Bronchial epithelial cell (primary cell): Measurements from ENCODE around the gene ZC2HC1B. TPM values are rescaled to one million over a fixed set of nuclear protein-coding genes. Genes with fewer than 3 reads are reported as not detected.

Source experiments
- DNase-seq: peaks from one replicate; pipeline ENCODE4 v3.0.0-alpha.2; 2010; ENCODE audit warnings: low read depth
- FAIRE-seq: peaks from 2 replicates; lab custom pipeline; 2011; peaks lifted over from hg19 to GRCh38; lab: Jason Lieb, UNC
- H3K27me3 ChIP-seq: 2 replicates; pipeline ENCODE4 v1.5.1; 2011; ENCODE audit warnings: low read length; ENCODE audit not compliant: control insufficient read depth, insufficient read depth
- H3K36me3 ChIP-seq: 2 replicates; pipeline ENCODE4 v1.5.1; 2011; ENCODE audit warnings: low read length; ENCODE audit not compliant: control insufficient read depth, insufficient read depth
- H3K4me3 ChIP-seq: 2 replicates; pipeline ENCODE4 v1.5.1; 2011; ENCODE audit warnings: mild to moderate bottlenecking, low read depth, low read length, control low read depth
- total RNA-seq: library from RNA; depleted of rRNA; stranded (reverse); fragments of >200 nt; gene quantifications from 2 replicates; pipeline ENCODE4 v1.2.1, GENCODE V29; 2014
- TF ChIP-seq, protein P1 (sequence below): IDR thresholded peaks from 2 replicates; pipeline ENCODE4 v1.5.1; 2011; ENCODE audit warnings: mild to moderate bottlenecking, moderate library complexity, low read length, control low read depth, inconsistent platforms; ENCODE audit not compliant: insufficient read depth, severe bottlenecking

The ZC2HC1B gene
- total RNA-seq, 1 donor from 2014 or later: not detected

- DNase-seq (no peak), FAIRE-seq (no peak)
- Histone ChIP-seq H3K36me3 (no peaks in the 10 kb centered on the region), H3K4me3 (no peak overlapping the region), H3K27me3 (no peaks in the 10 kb centered on the region)
- TF ChIP-seq, protein P1, sequence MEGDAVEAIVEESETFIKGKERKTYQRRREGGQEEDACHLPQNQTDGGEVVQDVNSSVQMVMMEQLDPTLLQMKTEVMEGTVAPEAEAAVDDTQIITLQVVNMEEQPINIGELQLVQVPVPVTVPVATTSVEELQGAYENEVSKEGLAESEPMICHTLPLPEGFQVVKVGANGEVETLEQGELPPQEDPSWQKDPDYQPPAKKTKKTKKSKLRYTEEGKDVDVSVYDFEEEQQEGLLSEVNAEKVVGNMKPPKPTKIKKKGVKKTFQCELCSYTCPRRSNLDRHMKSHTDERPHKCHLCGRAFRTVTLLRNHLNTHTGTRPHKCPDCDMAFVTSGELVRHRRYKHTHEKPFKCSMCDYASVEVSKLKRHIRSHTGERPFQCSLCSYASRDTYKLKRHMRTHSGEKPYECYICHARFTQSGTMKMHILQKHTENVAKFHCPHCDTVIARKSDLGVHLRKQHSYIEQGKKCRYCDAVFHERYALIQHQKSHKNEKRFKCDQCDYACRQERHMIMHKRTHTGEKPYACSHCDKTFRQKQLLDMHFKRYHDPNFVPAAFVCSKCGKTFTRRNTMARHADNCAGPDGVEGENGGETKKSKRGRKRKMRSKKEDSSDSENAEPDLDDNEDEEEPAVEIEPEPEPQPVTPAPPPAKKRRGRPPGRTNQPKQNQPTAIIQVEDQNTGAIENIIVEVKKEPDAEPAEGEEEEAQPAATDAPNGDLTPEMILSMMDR: no peak
These were observed 70.1 kb downstream of the ZC2HC1B start for GRCh38 chr6:143934331-143934730.

DNA sequence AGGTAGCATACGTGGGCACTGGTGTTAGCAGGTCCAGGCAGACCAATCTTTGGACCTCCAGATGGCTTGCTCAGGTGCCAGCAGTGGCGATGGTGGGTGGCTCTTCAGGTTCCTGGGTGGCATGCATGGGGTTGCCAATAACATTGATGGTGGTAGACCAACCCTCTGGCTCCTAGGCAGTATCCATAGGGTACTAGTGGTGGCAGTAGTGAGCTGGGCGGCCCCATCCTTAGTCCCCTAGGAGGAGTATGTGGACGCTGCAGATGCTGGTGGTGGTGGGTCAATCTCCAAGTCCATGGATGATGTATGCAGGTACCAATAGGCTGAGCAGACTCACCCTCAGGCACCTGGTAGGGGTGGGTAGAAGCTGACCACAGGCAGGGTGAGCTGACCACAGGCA lies 70.6 kb downstream of the ZC2HC1B start:
- Histone ChIP-seq H3K27me3 (no peaks in the 10 kb centered on the region), H3K4me3 (no peak overlapping the region), H3K36me3 (no peaks in the 10 kb centered on the region)
- DNase-seq (no peak), FAIRE-seq (no peak)
- TF ChIP-seq, protein P1: no peak

DNA sequence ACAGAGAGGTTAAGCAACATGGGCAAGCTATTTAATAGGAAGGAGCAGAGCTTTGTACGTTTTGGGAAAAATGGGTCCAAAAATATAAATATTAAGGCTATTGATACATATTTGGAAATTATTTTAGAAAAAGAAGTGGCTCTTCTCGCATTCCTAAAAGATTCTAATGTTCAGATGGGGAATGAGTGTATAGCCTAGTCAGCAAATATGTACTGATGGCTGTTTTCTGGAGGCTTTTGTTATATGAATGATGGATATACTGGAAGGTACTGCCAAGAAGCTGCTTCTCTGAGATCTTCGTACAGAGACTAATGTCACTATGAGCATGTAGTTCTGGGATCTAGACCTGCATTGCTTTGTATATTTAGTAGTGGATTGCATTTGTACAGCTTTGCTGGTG lies 72.1 kb downstream of the ZC2HC1B start:
- TF ChIP-seq, protein P1: no peak
- no peak overlapping the region for H3K4me3 ChIP-seq
- FAIRE-seq (no peak), DNase-seq (no peak)
- H3K36me3 ChIP-seq: no peaks in the 10 kb centered on the region
- H3K27me3 ChIP-seq: no peaks in the 10 kb centered on the region

- no peaks in the 10 kb centered on the region for H3K36me3 ChIP-seq
- TF ChIP-seq, protein P1: no peak
- H3K27me3 ChIP-seq: no peaks in the 10 kb centered on the region
- H3K4me3 ChIP-seq: no peak overlapping the region
- FAIRE-seq (no peak), DNase-seq (no peak)
These were observed 72.7 kb downstream of the ZC2HC1B start for GRCh38 chr6:143936778-143937667.

GRCh38 chr6:143937668-143937970 lies 73.3 kb downstream of the ZC2HC1B start:
- TF ChIP-seq, protein P1: no peak
- no peak for FAIRE-seq
- no peak for DNase-seq
- H3K36me3 ChIP-seq: no peaks in the 10 kb centered on the region
- no peaks in the 10 kb centered on the region for H3K27me3 ChIP-seq
- no peak overlapping the region for H3K4me3 ChIP-seq
